ENCODE measurements around the gene LPP.

The LPP gene

DNA sequence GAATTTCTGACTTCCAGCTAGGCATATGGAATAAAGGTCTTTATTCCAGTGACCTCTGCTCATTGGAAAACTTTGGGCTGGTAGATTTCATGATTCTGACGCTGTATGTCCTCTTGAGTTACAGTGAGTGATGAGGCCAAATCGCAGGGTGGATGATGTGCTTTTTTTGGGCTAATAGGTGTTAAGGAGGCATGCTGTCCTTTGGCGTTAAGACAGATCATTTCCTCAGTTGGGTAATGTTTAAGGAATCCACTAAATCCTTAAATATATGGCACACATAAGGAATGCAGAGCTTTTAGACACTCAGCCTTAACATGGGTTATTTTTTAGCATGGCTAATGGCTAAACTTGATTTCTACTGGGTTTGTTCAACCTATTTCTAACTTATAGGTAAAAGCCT, 87.9 kb downstream of the LPP start:
- Histone ChIP-seq H3K27ac (ENCODE audit: low read length) (no peak overlapping the region), H4K20me1 (ENCODE audit: insufficient read depth, low read length) (no peaks in the 10 kb centered on the region), H3K4me1 (ENCODE audit: insufficient read depth, low read length) (no peaks in the 10 kb centered on the region), H3K36me3 (ENCODE audit: insufficient read depth, low read length) (no peaks in the 10 kb centered on the region), H3K4me3 (ENCODE audit: low read depth in 1 of 2, low read length in 2 of 2) (no peak overlapping the region), H3K9me3 (ENCODE audit: insufficient read depth, low read length, severe bottlenecking) (no peaks in the 10 kb centered on the region), H3K79me2 (ENCODE audit: insufficient read depth, low read length) (no peaks in the 10 kb centered on the region; the same call in 1 of the 2 replicates), H2AFZ (ENCODE audit: low read depth, low read length) (no peak overlapping the region), H3K27me3 (ENCODE audit: insufficient read depth, low read length, poor library complexity) (no peaks in the 10 kb centered on the region), H3K9ac (ENCODE audit: low read depth, low read length) (no peak overlapping the region), H3K4me2 (ENCODE audit: insufficient read depth, low read length) (no peak overlapping the region)
- TF ChIP-seq EZH2 (IDR thresholded peaks at IDR 0.05; ENCODE audit: borderline replicate concordance, low read depth, low read length, severe bottlenecking), result no peak
- TF ChIP-seq, protein P1, sequence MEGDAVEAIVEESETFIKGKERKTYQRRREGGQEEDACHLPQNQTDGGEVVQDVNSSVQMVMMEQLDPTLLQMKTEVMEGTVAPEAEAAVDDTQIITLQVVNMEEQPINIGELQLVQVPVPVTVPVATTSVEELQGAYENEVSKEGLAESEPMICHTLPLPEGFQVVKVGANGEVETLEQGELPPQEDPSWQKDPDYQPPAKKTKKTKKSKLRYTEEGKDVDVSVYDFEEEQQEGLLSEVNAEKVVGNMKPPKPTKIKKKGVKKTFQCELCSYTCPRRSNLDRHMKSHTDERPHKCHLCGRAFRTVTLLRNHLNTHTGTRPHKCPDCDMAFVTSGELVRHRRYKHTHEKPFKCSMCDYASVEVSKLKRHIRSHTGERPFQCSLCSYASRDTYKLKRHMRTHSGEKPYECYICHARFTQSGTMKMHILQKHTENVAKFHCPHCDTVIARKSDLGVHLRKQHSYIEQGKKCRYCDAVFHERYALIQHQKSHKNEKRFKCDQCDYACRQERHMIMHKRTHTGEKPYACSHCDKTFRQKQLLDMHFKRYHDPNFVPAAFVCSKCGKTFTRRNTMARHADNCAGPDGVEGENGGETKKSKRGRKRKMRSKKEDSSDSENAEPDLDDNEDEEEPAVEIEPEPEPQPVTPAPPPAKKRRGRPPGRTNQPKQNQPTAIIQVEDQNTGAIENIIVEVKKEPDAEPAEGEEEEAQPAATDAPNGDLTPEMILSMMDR (IDR thresholded peaks at IDR 0.05; ENCODE audit: borderline replicate concordance, extremely low read depth, low read length, poor library complexity, severe bottlenecking), result no peak
- no peak for DNase-seq
- ATAC-seq (ENCODE audit: insufficient read depth, low read depth), result no peak

DNA sequence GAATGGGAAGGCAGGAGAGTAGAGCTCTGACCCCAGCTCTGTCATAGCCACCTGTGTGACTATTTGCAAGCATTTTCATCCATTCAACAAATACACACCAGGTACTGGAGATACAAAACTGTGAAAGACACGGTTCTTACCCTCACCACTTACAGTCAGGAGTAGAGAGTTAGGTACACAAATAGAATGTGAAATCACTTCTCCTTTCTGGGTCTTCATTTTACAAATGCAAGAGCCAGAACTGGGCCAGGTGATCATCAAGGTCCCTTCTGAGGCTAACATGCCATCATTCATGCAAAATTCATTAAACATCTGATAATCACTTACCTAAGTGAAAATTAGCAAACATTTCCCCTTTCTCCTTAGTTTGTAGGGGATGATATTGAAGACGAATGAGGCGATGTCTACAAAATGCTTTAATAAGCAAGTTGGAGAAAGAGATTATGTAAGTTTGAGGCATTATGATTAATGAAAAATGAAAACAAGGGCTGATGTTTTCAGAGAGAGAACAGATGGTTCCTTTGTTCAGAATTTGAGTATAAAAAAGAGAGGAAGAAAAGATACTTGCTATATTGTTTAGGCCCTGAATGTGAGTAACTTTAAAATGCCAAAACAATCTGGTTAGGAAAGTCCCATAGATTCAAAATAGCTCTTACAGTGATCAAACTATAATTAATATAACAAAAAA, 88.6 kb downstream of the LPP start:
- TF ChIP-seq, protein P1 (IDR thresholded peaks at IDR 0.05; ENCODE audit: borderline replicate concordance, extremely low read depth, low read length, poor library complexity, severe bottlenecking), result no peak
- no peak for TF ChIP-seq EZH2 (IDR thresholded peaks at IDR 0.05; ENCODE audit: borderline replicate concordance, low read depth, low read length, severe bottlenecking)
- Histone ChIP-seq H3K79me2 (ENCODE audit: insufficient read depth, low read length) (no peaks in the 10 kb centered on the region; the same call in 1 of the 2 replicates), H3K27me3 (ENCODE audit: insufficient read depth, low read length, poor library complexity) (no peaks in the 10 kb centered on the region), H3K4me1 (ENCODE audit: insufficient read depth, low read length) (no peaks in the 10 kb centered on the region), H3K36me3 (ENCODE audit: insufficient read depth, low read length) (no peaks in the 10 kb centered on the region), H3K4me3 (ENCODE audit: low read depth in 1 of 2, low read length in 2 of 2) (no peak overlapping the region), H3K4me2 (ENCODE audit: insufficient read depth, low read length) (no peak overlapping the region), H4K20me1 (ENCODE audit: insufficient read depth, low read length) (no peaks in the 10 kb centered on the region), H3K9ac (ENCODE audit: low read depth, low read length) (no peak overlapping the region), H3K27ac (ENCODE audit: low read length) (no peak overlapping the region), H3K9me3 (ENCODE audit: insufficient read depth, low read length, severe bottlenecking) (no peaks in the 10 kb centered on the region), H2AFZ (ENCODE audit: low read depth, low read length) (no peak overlapping the region)
- ATAC-seq (ENCODE audit: insufficient read depth, low read depth) (no peak), DNase-seq (no peak)

DNA sequence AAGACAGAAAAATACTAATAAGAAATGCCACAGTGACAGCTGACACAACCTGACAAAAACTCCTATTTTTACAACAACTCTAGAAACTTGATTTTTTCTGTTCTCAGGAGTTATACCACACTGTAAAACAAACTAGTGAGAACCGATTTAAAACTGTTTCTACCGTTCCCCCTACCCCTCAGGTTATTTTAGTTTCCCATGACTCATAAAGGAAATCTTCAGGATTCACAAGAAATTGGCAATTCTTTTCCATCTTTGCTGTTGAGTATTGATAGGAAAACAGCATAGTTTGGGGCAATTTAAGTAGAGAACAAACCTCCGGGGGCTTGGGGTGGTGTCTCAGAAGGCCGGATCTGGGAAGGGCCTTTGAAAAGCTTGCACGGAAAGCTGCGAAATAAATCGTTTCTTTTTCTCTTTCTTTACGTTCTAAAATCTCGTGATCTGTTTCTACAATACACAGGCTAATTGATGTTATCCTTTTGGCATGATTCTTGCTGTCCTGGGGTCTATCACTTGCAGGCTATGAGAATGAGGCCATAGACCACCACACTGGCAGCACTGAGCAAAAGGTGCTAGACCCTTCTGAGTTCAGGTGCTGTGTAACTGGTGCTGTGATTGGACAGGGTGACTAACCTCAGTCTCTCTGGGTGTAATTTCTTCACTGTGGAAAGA, 89.3 kb downstream of the LPP start:
- Histone ChIP-seq H3K36me3 (ENCODE audit: insufficient read depth, low read length) (no peaks in the 10 kb centered on the region), H3K9me3 (ENCODE audit: insufficient read depth, low read length, severe bottlenecking) (no peaks in the 10 kb centered on the region), H3K27ac (ENCODE audit: low read length) (no peak overlapping the region), H3K4me3 (ENCODE audit: low read depth in 1 of 2, low read length in 2 of 2) (no peak overlapping the region), H3K4me1 (ENCODE audit: insufficient read depth, low read length) (no peaks in the 10 kb centered on the region), H3K4me2 (ENCODE audit: insufficient read depth, low read length) (no peak overlapping the region), H3K79me2 (ENCODE audit: insufficient read depth, low read length) (no peaks in the 10 kb centered on the region; the same call in none of the 2 replicates), H3K27me3 (ENCODE audit: insufficient read depth, low read length, poor library complexity) (no peaks in the 10 kb centered on the region), H4K20me1 (ENCODE audit: insufficient read depth, low read length) (no peaks in the 10 kb centered on the region), H2AFZ (ENCODE audit: low read depth, low read length) (no peak overlapping the region), H3K9ac (ENCODE audit: low read depth, low read length) (no peak overlapping the region)
- TF ChIP-seq, protein P1 (IDR thresholded peaks at IDR 0.05; ENCODE audit: borderline replicate concordance, extremely low read depth, low read length, poor library complexity, severe bottlenecking), result no peak
- no peak for TF ChIP-seq EZH2 (IDR thresholded peaks at IDR 0.05; ENCODE audit: borderline replicate concordance, low read depth, low read length, severe bottlenecking)
- ATAC-seq (ENCODE audit: insufficient read depth, low read depth) (no peak), DNase-seq (no peak)

All from DND-41 (cell line).